T47D (cell line): Measurements from ENCODE around the gene SIK3.

ENCODE experiments used
- DNase-seq, 2 experiments: peaks; one replicate each; pipeline versions ENCODE4 v3.0.0 to v3.0.0-alpha.2; 2011 to 2012; ENCODE audit warnings: low read depth in 1 of 2, low spot score in 1 of 2
- JUND ChIP-seq: IDR thresholded peaks from 2 replicates; pipeline ENCODE4 v1.6.1; 2012; ENCODE audit warnings: low read depth
- in situ Hi-C: cut with HindIII; loops from 2 replicates; pipeline ENCODE4 v1.10.0; 2016; ENCODE audit warnings: low sequenced_read_pairs, low pct_unique_long_range_greater_than_20kb

SIK3 gene

DNA sequence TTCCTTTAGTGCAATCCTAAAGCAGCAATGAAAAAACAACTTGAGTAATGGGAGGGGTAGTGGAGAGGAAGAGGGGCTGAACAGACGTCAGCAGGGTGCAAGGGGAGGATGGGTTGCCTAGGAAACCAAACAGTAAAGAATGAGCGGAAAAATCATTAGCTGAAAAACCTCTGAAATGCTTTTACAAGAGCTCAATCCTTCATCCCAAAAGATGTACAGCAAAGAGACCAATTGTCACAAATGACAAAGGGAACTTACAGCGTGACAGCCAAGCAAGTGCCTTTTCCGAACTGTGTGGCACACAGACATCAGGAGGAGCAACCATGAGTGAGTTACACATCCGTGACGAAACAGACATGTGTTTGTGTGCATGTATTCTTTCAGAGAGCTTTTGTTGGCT is 104.6 kb downstream of the SIK3 start:
- no peak for TF ChIP-seq JUND
- DNase-seq = no peak
- in situ Hi-C loops = no loop called here

DNA sequence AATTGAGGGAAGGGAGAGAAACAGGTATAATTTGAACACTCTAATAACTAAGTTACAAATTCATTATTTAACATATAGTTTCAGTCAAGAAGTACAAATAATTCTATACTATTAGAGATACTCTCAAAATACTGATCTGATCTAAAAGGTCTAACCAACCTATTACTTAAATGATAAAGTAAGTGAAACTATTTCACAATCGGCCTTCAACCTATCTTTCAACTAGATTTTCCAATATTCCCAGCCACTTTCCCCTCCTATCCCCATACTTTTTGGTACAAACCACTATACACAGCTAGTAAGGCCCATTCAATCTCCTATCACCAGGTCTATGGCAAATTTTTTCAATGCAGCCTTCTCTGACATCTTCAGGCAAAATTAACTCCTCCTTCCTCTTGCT is 106.7 kb downstream of the SIK3 start:
- DNase-seq = no peak
- no peak for TF ChIP-seq JUND
- in situ Hi-C loops = no loop called here

DNA sequence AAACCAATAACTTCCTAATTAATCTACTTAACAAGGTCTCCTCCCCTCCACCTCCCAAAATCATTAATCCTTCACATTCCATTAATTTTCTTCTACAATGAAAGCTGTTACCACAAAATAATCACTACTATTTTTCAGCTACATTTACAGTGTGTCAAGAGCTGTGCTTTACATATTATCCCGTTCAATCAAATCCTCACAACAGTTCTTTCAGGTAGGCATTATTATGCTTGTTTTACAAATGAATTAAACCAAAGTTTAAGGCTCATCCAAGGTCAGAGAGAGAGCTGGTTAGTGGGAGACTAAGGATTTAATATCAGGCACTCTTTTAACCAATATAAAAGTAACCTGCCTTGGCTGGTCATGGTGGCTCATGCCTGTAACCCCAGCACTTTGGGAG is 107.4 kb downstream of the SIK3 start:
- in situ Hi-C loops = no loop called here
- TF ChIP-seq JUND = no peak
- no peak for DNase-seq

DNA sequence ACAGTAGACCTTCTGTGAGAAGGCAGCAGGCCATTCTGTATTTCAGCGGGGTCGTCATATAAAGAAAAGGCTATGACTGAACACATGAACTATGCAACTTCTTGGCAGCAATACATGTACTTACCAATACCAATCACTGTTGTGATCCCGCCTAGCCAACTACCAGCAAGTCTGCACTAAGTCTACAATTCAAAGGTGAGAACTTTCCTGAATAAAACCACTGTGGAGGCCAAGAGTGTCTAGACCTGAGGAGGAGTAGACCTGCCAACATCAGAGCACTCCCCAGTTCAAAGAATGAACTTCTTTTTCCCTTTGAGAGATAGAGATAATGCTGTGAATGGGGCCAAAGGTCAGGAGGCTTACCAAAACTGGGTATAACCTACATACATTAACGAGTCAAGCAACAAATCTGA is 108.2 kb downstream of the SIK3 start:
- in situ Hi-C loops = no loop called here
- DNase-seq = no peak
- no peak for TF ChIP-seq JUND

DNA sequence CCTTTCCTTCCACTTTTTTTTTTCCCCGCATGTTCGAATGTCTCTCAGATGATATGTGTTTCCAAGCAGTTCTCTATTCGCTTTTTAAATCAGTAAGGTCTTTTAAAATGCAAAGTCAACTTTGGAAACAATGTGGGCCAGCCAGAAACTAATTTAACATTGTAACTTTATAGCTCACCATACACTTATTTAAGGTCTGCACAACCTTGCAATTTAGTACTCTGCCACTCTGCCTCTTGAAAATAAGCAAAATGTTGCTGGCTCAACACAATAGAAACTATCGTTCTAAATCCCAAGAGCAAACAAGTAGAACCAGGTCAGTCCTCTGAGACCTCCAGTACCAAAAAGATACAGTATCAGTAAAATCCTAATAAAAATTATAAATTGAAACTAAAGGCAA is 109.0 kb downstream of the SIK3 start:
- in situ Hi-C loops = no loop called here
- TF ChIP-seq JUND = no peak
- no peak for DNase-seq

DNA sequence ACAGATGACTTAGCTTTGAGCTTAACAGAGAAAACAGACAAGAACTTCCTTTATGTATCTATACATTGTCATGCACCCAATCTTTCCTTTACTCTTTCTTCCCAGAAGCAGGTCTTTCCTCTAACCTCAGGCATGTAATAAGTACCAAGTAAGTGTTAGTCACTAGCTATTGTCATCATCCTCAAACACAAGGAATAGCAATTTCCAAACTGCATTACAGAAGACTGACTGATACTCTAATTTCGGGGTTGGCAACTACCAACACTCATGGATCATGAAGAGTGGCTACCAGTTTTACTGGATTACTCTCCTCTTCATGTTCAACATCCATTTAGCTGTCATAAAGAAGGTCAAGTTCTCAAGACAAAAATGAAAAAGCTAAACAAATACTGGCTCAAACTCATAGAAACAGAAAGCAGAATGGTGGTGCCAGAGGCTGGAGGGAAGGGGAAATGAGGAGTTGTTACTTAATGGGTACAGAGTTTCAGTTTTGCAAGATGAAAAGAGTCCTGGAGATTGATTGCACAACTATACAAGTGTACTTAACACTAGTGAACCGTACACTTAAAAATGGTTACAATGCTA is 111.6 kb downstream of the SIK3 start:
- TF ChIP-seq JUND = no peak
- DNase-seq = no peak
- in situ Hi-C loops = no loop called here

DNA sequence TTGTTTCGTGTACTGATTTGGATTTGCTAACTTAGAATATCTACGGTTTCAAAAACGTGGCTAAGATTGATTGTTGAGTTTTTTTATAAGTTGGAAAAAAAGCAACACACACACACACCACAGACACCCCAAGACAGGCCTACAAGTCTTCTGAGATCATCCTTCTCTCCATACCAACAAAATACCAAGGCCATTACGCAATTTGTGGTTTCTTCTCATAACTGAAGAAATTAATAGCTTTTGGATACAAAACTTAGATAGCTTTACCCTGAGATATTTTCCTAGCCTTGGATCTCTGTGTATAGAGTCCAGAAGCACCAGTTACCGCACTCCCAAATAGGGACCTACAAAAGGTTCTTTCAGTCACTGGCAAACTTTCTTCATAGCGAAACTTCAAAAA is 113.6 kb downstream of the SIK3 start:
- no peak for TF ChIP-seq JUND

DNA sequence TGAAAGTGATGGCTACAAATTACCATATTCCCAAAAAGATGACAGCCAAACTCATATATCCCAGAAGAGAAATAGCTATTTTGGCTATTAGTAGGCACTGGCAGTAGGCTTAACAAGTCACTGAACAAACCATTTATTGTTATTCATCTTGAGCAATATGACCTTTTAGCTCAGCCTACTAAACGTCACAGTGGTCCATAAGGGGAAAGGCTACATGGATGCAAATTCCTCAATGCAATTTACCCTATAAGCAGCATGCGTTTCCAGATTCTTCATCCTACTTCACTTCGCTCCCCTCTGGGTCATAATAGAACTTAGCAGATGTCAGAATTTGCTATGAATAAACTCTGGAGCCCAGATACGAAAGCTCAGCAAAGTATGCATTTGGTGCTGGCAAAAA is 114.0 kb downstream of the SIK3 start:
- DNase-seq = no peak
- no peak for TF ChIP-seq JUND
- in situ Hi-C loops = no loop called here

More for the DNA sequence above, 113.6 kb downstream of the SIK3 start:
- in situ Hi-C loops = no loop called here
- no peak for DNase-seq

DNA sequence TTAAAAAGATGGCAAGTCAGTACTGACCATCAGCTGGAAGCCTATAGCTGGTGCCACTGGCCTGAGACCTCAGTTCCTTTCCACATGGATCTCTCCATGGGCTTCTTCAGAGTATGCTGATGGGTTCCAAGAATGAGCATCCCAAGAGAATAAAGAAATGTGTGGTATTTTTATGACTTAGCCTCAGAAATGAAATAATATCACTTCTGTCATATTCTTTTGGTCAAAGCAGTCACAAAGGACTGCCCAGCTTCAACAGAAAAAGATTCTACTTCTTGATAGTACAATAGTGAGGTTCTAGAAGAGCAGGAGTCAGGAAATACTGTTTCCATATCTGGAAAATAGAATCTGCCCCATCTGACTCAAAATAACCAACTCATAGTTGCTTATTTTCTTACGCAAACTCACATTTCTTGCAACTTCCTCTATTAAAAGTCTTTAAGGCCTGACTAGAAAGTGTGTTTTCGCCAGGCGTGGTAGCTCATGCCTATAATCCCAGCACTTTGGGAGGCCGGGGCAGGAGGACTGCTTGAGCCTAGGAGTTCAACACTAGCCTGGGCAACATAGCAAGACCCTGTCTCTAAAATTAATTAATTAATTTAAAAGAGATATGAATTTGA is 116.9 kb downstream of the SIK3 start:
- in situ Hi-C loops = no loop called here
- DNase-seq = no peak

DNA sequence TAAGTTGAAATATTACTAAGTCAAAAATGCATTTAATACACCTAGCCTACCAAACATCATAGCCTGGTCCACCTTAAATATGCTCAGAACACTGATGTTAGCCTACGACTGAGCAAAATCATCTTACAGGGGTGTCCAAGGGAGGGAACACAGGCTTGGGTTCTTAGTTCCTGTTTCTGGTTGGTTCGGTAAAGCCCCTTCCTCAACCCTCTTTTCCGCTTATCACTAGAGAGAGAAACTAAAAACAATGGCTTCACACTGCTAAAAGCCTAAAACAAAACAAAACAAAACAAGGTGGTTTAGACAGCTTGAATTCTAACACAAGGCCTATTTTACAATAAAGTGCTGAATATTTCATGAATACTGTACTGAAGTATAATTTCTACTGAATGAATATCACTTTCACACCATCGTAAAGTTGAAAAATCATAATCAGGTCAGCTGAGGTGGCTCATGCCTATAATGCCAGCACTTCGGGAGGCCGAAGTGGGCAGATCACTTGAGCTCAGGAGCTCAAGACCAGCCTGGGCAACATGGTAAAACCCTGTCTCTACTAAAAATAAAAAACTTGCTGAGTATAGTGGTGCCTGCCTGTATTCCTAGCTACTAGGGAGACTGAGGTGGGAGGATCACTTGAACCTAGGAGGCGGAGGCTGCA is 118.0 kb downstream of the SIK3 start:
- DNase-seq = no peak
- in situ Hi-C loops = no loop called here
- no peak for TF ChIP-seq JUND

More for the DNA sequence above, 116.9 kb downstream of the SIK3 start:
- no peak for TF ChIP-seq JUND

DNA sequence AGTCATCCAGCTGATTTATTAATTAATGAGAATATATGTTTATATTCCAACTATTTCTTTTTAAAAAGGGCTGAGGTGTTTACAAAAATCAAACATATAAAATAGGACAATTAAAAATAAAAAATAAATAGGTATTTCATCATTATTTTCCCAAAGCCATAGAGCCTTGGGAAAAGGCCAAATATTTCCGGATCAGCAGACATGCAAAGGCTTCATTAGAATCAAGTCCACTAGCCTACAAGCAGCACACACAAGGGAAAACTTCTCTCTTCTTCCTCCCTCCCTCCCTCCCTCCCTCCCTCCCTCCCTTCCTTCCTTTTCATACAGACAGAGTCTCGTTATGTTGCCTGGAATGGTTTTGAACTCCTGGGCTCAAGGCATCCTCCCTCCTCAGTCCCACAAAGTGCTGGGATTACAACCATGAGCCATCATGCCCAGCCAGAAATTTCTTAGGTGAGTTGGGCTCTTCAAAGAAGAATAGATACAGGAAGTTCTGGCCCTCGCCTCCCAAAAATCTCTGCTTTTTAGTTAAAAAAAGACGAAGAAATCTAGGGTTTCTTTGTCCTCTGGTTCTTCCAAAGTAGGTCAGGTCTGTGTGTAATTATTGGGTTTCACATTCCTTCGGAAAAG is 121.2 kb downstream of the SIK3 start:
- in situ Hi-C loops = no loop called here
- TF ChIP-seq JUND = no peak
- no peak for DNase-seq

DNA sequence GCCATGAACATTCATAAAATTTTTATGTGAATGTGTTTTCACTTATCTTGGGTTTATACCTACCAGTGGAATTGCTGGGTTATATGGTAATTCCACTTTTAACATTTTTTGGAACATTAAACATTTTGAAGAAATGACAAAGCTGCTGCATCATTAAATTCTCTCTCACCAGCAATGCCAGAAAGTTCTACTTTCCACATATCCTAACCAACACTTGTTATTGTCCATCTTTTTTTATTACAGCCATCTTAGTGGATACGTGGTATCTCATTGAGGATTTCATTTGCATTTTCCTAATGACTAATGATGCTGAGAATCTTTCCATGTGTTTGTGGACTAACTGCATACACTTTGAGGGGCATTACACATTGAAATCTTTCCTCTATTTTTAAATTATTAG is 122.6 kb downstream of the SIK3 start:
- DNase-seq = no peak
- TF ChIP-seq JUND = no peak
- in situ Hi-C loops = no loop called here

DNA sequence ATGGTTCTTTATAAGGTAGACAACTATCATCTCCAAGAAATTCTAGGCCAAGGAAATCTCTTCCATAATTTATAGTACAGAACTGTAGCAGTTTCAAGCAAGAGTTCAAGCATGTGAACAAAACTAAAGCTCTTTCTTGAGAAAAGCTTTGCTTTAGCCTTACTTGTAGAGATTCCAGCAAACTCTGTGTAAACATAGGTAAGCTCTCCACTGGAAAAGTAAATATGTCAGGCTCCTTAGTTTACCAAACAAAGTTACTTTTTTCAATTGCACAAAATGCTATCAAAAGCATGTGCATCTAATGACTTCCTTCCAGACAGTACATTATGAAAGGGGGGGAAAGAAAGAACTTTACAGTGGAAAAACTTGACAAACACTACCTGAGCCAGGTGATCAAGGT is 125.0 kb downstream of the SIK3 start:
- in situ Hi-C loops = no loop called here
- no peak for TF ChIP-seq JUND

More for the DNA sequence above, 125.0 kb downstream of the SIK3 start:
- no peak for DNase-seq
